Posterior cingulate gyrus (tissue), 11 donors: ENCODE data around the gene PARVA.

ENCODE experiments used
- DNase-seq, 10 donors: peaks; one replicate each; pipeline versions ENCODE4 v3.0.0 to v3.0.0-alpha.2; 2020 to 2021; ENCODE audit warnings: mixed read lengths in 3 of 10
- intact Hi-C: fragments of 100-400 bp; cut with DNase I; formaldehyde crosslinking; loops from one replicate; pipeline ENCODE4 v1.15.1; 2023

Gene PARVA

DNA sequence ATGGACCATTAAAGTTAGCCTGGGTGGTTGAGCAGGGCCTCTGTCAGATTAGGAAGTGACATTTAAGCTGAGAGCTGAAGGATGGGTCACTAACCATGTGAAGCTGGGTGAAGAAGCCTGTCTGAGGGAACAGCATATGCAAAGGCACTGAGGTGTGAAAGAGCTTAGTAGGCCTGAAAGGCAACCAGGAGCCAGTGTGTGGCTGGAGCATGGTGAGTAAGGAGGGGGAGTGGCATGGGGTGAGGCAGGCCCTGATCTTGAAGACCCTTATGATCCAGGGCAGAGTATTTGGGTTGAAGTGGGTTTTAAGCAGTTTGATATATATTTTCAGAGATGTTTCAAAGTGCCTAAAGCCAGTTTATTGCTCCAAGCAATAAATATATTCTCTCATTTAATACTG is 48.8 kb downstream of the PARVA start:
- no peak for DNase-seq
- intact Hi-C loops = no loop called here

DNA sequence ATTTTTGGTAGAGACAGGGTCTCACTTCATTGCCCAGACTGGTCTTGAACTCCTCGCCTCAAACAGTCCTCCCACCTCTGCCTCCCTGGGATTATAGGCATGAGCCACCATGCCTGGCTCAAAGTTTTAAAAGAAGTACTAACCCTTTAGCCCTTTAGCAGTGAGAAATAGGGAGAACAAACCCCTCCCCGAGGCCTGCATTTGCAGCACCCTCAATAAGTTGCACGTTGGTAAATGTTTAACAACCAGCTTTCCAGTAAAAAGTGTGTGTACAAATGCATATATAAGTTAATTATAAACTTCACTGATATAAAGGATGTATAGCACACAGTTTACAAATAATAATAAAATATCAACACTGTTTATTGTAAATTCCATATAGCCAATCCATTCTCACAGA is 51.8 kb downstream of the PARVA start:
- intact Hi-C loops = no loop called here
- no peak for DNase-seq

GRCh38 chr11:12430351-12430750 is 53.0 kb downstream of the PARVA start:
- intact Hi-C loops = no loop called here
- no peak for DNase-seq

DNA sequence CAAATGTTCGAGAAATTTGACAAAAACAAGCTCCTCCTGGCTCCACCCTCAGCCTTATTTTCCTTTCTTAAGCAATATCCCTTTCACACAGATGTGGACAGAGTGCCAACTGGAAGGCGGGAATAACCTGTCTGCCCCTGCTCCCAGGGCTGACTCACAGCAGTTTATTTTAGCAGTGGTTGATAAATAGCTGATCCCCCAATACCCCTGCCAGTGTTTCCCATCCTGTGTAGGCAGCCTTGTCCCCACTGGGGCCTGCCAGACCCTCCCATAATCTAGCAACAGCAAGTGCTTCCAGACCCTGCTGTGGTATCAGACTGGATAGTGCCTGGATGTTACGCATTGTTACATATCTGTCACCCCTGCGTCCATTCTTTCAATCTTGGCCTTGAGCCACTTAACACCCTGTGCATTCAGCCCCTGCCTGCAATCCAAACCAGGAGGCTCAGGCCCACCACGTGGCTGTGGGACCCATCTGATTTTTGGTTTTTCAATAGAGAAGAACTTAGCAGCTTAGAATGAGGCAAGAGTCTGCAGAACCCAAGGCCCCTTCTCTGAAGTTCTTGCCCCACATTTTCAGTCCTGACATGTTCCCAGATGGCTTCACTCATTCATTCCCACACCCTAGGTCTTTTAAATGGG is 53.7 kb downstream of the PARVA start:
- DNase-seq = peak in 1 of 10 donors; percentile 54
- intact Hi-C loops = no loop called here

- DNase-seq = no peak
- intact Hi-C loops = no loop called here
Measured at GRCh38 chr11:12432507-12432906, 55.1 kb downstream of the PARVA start.

DNA sequence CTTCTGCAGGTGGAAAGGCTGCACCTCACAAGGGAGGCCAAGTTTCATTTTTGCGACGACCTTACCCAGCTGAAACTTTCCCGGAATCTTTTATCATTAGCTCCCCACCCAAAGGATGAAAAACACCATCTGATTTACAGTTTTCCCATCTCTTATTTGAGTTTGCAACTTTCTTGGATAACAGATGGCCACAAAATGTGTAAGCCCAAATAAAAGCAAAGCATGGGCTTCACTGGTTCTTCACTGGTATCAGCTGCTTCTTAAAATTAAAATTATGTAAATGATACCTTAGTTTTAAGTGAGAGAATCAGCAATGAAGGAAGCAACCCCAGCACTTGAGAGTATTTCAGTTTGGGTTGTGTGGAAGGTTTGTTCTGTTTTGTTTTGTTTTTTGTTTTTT is 55.8 kb downstream of the PARVA start:
- DNase-seq = no peak
- intact Hi-C loops = no loop called here

DNA sequence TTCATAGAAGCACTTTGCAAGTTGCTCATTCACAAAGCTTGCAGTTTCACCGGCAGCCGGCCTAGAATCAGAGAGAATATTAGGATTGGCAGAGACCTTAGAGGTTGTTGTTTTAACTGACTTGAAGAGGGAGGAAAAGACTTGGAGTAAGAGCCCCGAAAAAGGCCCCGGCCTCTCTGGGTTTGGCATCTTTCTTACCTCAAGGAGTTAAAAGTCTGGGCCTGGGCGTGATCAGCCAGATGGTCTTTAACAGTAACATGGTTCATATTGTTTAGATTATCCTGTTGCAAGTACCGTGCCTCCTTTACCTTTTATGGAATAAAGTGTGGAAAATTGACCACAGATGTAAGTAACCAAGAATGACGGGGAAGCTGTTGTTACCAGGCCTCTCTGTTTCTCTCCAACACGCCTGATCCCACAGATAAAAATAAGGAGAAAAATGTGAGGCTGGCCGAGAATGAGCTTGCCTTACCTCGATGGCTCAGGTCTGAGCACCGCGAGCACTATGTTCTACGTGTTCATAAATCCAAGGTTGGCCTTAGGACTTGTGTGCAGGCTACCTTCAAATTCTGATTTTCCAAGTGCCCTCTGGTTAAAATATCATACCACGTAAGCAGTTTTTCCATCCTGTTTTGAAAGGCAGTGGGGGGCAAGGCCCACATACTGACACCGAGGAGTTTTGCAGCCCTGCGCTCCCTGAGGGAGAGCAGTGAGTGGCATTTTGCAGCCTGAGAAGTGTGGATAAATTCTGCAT is 56.4 kb downstream of the PARVA start:
- DNase-seq = peak in 2 of 10 donors; percentile 18 to 74
- intact Hi-C loops = no loop called here

- intact Hi-C loops = no loop called here
- peak in 1 of 10 donors; percentile 32 for DNase-seq
Measured at GRCh38 chr11:12434325-12434654, 56.9 kb downstream of the PARVA start.

- intact Hi-C loops = no loop called here
- DNase-seq = no peak
Measured at GRCh38 chr11:12435264-12435663, 57.9 kb downstream of the PARVA start.

DNA sequence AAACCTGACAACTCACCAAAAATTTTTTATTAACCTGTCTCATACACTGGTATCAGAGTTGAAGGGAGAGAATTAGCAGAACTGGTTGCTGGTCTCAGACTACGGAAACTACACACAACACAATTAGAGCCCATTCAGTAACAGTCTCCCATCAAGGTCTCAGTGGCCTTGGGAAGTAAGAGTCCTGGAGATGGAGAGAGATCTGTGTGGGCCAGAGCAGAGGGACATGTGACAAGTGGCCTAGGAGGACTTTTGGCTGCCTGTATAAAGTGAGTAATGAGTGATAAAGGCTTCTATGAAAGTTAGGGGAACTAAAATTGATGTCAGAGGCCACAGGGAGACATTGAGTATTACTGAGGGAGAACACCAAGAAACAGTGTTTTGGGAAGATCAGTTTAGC is 58.9 kb downstream of the PARVA start:
- DNase-seq = no peak
- intact Hi-C loops = no loop called here

GRCh38 chr11:12438291-12438690 is 60.9 kb downstream of the PARVA start:
- DNase-seq = no peak
- intact Hi-C loops = no loop called here

GRCh38 chr11:12439615-12440014 is 62.2 kb downstream of the PARVA start:
- no peak for DNase-seq

GRCh38 chr11:12440565-12440964 is 63.2 kb downstream of the PARVA start:
- intact Hi-C loops = no loop called here
- peak in 1 of 10 donors; percentile 21 for DNase-seq

More at GRCh38 chr11:12439615-12440014, 62.2 kb downstream of the PARVA start:
- intact Hi-C loops = no loop called here

- intact Hi-C loops = no loop called here
- DNase-seq = no peak
Measured at GRCh38 chr11:12441231-12441861, 64.0 kb downstream of the PARVA start.

DNA sequence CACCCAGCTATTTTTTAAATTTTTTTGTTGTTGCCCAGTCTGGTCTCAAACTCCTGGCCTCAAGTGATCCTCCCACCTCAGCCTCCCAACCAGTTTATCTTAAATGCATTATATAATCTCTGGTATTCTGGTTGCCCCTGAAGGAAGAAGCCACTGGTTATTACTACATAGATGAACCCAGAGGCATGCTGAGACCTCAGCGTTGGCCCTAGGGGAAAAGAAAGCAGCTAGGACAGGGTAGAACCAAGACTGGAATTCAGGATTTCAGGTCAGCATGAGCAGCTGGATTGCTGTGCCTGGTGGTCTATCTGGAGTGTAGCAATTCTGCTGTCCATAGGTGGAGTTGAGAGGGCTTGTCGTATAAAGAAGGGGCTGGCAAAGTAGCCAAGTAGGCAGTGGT is 67.2 kb downstream of the PARVA start:
- intact Hi-C loops = no loop called here
- no peak for DNase-seq

GRCh38 chr11:12445001-12445400 is 67.6 kb downstream of the PARVA start:
- DNase-seq = no peak
- intact Hi-C loops = no loop called here

GRCh38 chr11:12446863-12447262 is 69.5 kb downstream of the PARVA start:
- DNase-seq = no peak
- intact Hi-C loops = no loop called here

- DNase-seq = no peak
- intact Hi-C loops = no loop called here
Measured at GRCh38 chr11:12448131-12448939, 71.0 kb downstream of the PARVA start.

- intact Hi-C loops = no loop called here
- DNase-seq = no peak
Measured at GRCh38 chr11:12449961-12450715, 72.8 kb downstream of the PARVA start.

- intact Hi-C loops = no loop called here
- no peak for DNase-seq
Measured at GRCh38 chr11:12451179-12451814, 73.9 kb downstream of the PARVA start.
